HG03342 (cell line): ENCODE results near the gene GAK.

Experiments used
- ATAC-seq: cut with Tn5 transposase; IDR thresholded peaks from one replicate; pipeline ENCODE4 v1.9.1; 2021; ENCODE audit warnings: mild to moderate bottlenecking, moderate library complexity; ENCODE audit not compliant: unreplicated experiment

Gene GAK

GRCh38 chr4:855880-856224 lies 76.3 kb downstream of the GAK start:
- no peak for ATAC-seq

- no peak for ATAC-seq
Observed at GRCh38 chr4:854356-854755, 77.8 kb downstream of the GAK start.

- ATAC-seq = no peak
Observed at GRCh38 chr4:853416-853781, 78.7 kb downstream of the GAK start.

GRCh38 chr4:851701-852430 lies 80.2 kb downstream of the GAK start:
- no peak for ATAC-seq

GRCh38 chr4:850323-850945 lies 81.7 kb downstream of the GAK start:
- no peak for ATAC-seq

GRCh38 chr4:849478-850175 lies 82.5 kb downstream of the GAK start:
- ATAC-seq = no peak

GRCh38 chr4:848803-849477 lies 83.2 kb downstream of the GAK start:
- ATAC-seq = no peak

GRCh38 chr4:848307-848691 lies 83.8 kb downstream of the GAK start:
- no peak for ATAC-seq

- ATAC-seq = no peak
Observed at GRCh38 chr4:845836-846251, 86.3 kb downstream of the GAK start.

- no peak for ATAC-seq
Observed at GRCh38 chr4:845233-845835, 86.8 kb downstream of the GAK start.

GRCh38 chr4:844752-845232 lies 87.3 kb downstream of the GAK start:
- no peak for ATAC-seq

- no peak for ATAC-seq
Observed at GRCh38 chr4:839675-840443, 92.3 kb downstream of the GAK start.

GRCh38 chr4:837772-838171 lies 94.3 kb downstream of the GAK start:
- no peak for ATAC-seq

GRCh38 chr4:836750-837301 lies 95.3 kb downstream of the GAK start:
- no peak for ATAC-seq

- ATAC-seq = no peak
Observed at GRCh38 chr4:836003-836511, 96.1 kb downstream of the GAK start.

- no peak for ATAC-seq
Observed at GRCh38 chr4:835148-836002, 96.7 kb downstream of the GAK start.

GRCh38 chr4:834368-835147 lies 97.6 kb downstream of the GAK start:
- ATAC-seq = no peak

GRCh38 chr4:833731-834367 lies 98.3 kb downstream of the GAK start:
- no peak for ATAC-seq
